H4 (cell line): ENCODE data around the gene PHACTR1. TPM values are rescaled to one million over a fixed set of nuclear protein-coding genes. Genes with fewer than 3 reads are reported as not detected.
A peak's percentile ranks its signal among the peaks of the same experiment; 100 is the strongest.

ENCODE experiments used
- DNase-seq: peaks from one replicate; pipeline ENCODE4 v3.0.0-alpha.2; 2015; ENCODE audit warnings: low spot score
- total RNA-seq: library from RNA; depleted of rRNA; stranded (reverse); fragments of >200 nt; shearing (Covaris generic); gene quantifications from 2 replicates; pipeline ENCODE4 v1.2.3, GENCODE V29; 2014

Gene PHACTR1
- total RNA-seq, 1 experiment from 2014 or later = 3.3 TPM

GRCh38 chr6:13261464-13261994 is 545.0 kb downstream of the PHACTR1 start:
- no peak for DNase-seq

DNA sequence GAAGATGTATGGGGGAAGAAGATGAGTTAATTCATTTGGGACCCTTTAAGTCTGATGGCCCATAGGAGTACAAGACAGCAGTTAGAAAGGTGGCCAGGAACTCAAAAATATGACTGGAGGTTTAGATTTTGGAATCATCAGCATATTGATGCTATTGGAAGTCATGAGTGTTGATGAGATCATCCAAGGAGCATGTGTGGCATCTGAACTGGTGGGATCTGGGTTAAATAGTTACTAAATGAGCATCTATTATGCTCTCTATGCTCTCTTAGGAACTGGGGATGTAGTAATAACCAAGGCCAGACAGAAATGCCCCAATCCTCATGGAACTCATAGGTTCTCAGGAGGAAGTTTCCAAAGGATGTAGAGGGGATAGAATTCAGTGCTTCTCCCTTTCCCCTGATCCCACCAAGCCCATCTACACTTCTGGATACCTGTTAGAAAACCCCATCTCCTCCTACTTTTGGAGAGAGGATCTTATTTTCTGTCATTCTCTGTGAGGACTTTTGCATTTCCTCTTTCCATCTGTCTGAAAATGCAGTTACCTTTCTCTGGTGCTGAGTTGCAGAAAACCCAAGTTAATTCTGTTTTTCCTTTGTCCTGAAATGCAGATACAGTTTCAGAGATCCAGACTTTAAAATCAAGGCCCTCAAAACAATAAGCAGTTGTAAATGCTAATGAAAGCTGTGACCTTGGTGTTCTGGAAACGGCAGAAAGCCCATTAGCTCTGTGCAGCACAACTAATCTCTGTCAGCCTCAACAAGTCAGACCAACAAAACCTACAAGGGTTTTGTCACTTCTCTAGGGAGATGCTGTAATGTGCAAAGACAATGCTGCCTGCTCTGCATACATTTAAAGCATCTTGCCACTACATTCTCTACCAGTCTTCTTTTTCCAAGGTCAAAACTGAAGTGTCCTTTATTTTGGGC is 546.0 kb downstream of the PHACTR1 start:
- DNase-seq = no peak

- DNase-seq = no peak
Observed at GRCh38 chr6:13263669-13264068, 547.1 kb downstream of the PHACTR1 start.

DNA sequence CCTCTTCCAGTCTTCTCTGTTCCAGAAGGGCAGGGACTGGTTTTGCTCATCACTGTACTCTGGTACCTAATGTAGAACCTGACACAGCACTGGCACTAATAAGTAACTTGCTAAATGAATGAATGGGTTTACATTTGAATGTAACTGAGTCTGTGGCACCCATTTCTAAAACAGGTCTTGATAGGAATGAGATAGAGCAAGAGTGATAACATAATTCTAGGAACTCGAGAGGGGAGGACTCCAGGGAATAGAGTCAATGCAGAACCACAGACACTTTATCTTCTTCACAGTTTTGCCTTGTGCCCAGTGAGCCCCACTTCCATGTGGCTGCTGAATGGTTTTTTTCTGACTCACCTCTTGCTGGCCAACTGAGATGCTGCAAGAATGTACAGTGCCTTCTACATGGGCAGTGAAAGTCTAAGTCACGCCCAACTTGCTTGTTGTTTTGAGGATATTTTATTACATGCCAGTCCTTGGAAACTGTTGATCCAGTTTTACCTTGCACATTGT is 550.6 kb downstream of the PHACTR1 start:
- DNase-seq = no peak

DNA sequence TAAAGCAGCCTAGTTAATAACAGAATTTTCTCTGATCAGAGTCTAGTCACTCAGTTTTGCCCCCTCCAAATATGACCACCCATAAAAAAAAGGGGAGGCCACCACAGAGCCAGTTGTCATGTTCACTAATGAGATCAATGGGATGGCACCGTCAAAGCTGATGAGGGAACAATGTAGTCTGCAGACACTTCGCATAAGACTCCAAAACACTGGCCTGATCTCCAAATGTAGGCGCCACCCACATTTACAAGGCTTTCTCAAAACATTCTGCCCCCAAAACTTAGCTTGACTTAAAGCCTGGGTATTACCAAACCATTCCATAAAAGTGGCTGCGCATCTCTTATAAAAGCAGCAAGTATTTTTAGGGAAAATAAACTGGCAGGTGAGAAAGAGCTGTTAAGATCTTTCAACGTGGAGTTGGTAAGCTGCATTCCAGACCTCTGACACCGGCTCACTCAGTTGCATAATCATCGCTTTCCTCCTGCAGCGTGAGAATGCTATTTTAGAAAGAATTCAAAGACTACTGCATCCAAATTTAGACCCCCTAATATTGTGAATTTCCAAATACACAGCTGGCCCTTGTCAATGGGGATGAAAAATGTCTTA is 552.4 kb downstream of the PHACTR1 start:
- DNase-seq = peak; percentile 19

- peak; percentile 23 for DNase-seq
Observed at GRCh38 chr6:13272131-13273046, 555.8 kb downstream of the PHACTR1 start.

- no peak for DNase-seq
Observed at GRCh38 chr6:13273202-13273930, 556.8 kb downstream of the PHACTR1 start.

DNA sequence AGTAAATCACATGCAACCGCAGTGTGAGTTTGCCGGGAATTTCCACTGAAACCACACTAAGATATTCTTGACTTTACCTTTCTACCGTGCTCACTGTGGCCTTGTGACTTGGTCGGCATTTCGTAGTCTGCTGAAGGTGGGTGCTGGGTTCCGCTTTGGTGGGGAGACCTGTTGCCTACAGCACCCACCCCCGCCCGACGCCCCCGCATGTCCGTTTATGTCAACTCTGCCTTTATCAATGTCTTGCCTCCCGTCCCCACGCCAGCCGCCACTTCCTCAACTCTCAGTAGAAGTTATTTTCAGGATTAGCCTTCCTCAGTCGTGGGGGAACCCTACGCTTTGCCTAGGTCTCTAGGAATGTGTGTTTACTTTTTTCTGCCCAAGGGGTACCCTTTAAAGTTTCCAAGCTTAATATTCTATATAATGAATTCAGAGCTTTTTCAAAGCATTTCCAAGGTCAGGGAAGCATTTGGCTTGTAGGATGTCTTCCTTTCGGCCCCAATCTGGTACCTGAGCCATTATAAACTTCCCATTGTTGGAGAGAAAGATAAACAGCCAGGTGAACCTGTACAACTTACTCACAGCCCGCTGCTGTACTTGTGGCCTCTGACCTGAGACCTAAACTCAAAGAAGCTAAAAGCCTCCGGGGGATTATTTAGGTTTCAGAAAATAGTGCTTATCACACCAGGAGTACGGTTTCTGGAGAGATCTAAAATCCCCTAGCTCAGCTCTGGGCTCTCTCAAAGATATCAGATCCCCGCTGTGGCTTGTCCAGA is 557.6 kb downstream of the PHACTR1 start:
- DNase-seq = no peak

DNA sequence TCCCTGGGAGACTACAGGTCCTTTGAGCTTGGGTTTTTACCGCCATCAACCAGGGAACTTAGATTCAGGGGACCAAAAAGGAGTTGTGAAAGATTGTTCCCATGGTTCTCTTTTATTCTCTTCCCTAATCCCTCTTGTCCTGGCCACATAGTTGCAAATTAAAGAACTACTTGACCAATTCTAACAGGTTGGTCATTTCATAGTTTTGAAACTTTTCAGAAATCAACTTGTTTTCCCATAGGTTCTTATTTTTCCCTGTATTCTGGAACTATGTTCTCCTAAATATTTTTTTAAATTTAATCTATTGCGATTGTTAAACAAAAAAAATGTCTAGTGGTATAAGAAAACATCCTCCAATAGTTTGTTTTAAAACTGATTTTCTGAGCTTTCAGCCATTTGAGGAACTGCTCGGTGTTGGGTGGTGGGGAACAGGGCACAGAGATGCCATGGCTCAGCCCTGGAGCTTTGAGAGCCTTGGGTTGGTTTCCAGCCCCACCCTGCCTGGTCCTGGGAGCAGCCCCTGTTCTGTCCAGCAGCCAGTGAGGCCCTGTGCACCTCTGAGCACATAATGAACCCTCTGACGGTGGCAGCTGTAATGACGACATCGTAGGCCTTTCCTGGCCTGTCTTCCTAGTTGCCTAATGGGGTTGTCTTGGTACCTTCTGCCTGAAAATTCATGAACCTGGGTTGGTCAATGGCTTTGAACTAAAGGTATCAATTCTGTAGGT is 558.3 kb downstream of the PHACTR1 start:
- DNase-seq = no peak

DNA sequence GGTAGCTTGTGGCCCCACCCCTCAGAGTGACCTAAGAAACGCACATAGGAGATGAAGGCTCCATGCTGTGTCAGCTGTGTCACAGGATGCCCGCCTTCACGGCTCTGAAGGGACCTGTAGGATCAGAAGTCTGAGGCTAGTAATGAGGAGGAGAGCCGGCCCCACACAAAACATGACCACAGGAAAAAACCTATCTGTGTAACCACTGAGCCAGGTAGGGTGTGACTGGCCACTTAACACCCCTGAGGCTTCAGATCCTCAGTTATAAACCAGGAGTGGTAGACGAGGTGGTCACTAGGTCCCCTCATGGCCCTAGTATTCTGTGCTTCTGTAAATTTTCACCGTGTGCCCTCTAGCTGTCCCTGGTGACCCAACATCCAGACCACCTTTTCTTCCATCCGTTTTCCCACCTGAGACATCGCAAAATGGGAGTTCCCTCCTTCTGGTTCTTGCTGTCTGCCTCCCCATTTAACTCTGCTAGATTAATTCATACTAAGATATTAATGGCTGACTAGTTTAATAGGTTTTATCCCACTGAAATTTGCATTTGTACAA is 558.9 kb downstream of the PHACTR1 start:
- DNase-seq = no peak

- no peak for DNase-seq
Observed at GRCh38 chr6:13277231-13277630, 560.7 kb downstream of the PHACTR1 start.

DNA sequence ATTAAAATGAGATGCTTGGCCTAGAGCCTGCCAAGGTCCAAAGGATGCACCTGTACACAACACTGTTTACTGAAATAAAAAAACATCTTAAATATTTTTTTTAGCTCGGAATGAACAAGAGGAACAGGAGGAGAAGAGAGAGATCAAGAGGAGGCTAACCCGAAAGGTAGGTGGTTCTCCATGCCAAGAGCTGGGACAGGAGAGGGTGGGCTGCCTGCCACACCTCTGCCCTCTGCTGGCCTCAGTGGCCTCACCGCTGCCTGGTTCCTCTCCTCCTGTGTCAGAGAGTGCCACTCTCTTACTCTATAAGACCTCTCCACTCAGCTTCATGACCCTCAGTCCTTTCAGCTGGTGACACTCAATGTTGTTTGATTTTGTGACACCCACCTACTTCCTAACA is 561.6 kb downstream of the PHACTR1 start:
- DNase-seq = no peak

- no peak for DNase-seq
Observed at GRCh38 chr6:13278991-13279390, 562.4 kb downstream of the PHACTR1 start.

- DNase-seq = no peak
Observed at GRCh38 chr6:13280254-13280653, 563.7 kb downstream of the PHACTR1 start.

DNA sequence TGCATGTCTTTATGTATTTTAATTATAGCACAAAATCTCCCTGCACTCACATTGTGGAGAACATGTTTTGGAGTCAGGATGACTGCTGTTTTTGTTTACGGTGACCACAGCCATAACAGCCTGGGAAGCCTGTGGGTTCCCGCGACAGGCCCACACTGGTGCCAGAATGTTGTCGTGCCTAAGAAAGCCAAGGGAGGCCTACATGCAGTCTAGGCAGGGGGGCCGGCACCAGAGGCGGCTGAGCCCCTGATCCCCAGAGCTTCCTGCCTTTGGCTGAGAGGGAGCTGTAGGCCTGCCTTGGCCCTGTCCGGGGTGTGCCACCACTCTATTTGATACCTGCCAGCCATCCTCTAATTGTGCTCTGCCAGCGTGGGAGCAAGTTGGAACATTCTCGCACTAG is 565.1 kb downstream of the PHACTR1 start:
- peak; percentile 23 for DNase-seq

- DNase-seq = no peak
Observed at GRCh38 chr6:13282393-13283069, 566.0 kb downstream of the PHACTR1 start.

DNA sequence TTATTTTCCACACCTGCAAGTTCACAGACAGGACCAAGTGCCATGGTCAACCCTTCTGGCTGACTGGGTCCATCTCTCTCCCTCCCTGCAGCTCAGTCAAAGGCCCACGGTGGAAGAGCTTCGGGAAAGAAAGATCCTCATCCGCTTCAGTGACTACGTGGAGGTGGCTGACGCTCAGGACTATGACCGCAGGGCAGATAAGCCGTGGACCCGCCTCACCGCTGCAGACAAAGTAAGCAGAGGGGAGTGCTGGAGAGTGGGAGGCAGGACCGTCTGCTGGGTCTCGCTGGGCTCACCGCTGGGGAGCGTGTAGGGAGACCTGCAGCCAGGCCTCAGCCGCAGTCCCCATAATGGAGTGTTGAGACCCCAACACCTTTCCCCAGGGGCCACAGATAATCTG is 566.8 kb downstream of the PHACTR1 start:
- no peak for DNase-seq

- DNase-seq = no peak
Observed at GRCh38 chr6:13284646-13285045, 568.1 kb downstream of the PHACTR1 start.

DNA sequence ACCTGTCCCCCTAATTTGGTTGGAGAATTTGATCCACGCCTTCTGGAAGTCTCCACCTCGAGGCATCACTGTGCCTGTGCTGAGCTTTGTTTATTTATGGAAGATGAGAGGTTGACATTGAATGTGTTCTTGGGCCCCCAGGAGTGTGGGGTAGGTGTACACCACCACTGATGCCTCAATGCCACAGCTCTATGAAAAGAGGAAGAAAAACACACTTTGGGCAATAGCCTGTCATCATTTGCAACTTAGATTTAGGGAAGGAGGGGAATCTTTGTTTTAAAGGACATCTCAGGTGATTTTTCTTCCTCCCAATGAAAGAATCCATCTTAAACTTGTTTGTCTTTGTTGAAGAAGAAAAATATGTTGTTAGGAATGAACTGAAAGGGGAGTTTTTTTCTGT is 569.1 kb downstream of the PHACTR1 start:
- no peak for DNase-seq
